Measurements from ENCODE around the gene BRD3.

BRD3 gene

GRCh38 chr9:134054891-134055811 lies 12.7 kb downstream of the BRD3 start:
- no peak for DNase-seq (ENCODE audit: low read depth)

GRCh38 chr9:134053941-134054761 lies 13.7 kb downstream of the BRD3 start:
- DNase-seq (ENCODE audit: low read depth), result no peak

GRCh38 chr9:134053401-134053871 lies 14.4 kb downstream of the BRD3 start:
- no peak for DNase-seq (ENCODE audit: low read depth)

- DNase-seq (ENCODE audit: low read depth), result no peak
Measured at GRCh38 chr9:134052941-134053340, 14.9 kb downstream of the BRD3 start.

DNA sequence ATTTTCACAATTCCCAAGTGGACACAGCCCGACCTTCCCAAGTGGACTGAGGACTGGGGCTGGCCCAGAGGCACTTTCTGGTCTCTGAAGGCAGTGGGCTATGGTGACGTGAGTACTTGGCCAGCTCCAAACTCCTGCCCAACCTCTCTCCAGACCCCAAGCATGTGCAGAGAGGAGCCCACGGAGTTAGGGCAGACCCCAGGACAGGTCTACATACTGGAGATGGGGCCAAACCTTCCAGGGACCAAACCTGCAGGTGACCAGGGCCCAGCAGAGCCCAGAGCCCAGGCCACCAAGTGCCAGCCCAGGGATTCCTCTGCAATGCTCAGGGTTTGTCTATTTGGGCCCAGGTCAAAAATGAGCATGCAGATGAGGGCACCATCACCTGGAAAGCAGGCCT lies 15.3 kb downstream of the BRD3 start:
- DNase-seq (ENCODE audit: low read depth), result no peak

DNA sequence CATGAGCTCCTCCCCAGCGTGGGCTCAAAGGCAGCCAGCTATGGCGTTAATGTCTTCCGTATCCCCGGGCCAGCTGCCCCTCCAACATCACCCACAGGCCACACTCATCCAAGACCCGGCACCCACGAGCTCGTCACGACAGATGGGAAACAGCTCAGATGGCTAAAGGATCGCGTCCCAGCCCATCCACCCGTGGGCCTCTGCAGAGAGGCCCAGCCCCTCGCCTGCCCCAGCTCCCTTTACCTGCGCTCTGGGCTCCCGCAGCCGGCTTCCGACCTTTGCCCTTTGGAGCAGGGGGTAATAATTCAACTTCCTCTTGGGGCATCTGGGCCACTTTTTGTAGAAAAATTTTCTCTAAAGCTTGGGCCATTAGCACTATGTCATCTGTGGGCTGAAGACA lies 16.5 kb downstream of the BRD3 start:
- no peak for DNase-seq (ENCODE audit: low read depth)

DNA sequence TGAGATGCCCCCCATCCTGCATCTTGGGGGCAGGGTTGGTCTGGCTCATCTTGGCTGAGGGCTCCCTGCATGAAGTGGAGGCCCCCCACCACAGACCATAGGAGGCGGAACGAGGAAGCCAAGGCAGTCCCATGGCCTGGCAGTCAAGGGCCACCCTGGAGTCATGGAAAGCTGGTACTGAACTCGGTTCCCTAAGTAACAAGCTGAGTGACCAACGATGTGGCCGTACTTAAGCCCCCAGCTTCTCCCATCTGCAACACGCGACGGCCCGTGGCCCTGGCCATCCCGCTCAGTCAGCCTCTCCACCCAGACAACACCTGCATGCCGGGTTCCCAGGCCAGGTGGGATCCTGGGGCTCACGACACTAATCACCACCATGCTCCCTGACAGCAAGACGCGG lies 17.1 kb downstream of the BRD3 start:
- no peak for DNase-seq (ENCODE audit: low read depth)

GRCh38 chr9:134049772-134050588 lies 17.8 kb downstream of the BRD3 start:
- no peak for DNase-seq (ENCODE audit: low read depth)

DNA sequence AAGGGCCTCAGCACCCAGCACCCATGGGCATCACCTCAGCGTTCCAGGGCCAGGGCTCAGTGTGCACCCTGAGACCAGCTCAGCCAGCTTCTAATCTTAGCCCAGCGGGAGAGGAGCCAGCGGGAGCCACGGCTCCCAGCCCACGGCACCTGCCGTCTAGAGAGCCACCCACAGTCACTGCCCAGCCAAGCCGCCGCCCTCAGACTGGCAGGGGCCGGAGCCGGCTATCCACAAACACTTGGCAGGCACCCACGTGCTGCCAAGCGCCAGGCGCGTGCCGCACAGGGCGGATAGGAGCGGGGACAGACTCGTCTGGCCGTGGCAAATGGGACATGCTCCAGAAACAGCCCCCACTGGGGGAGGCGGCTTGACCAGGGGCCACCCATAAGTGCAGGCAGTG lies 18.6 kb downstream of the BRD3 start:
- DNase-seq (ENCODE audit: low read depth), result no peak

DNA sequence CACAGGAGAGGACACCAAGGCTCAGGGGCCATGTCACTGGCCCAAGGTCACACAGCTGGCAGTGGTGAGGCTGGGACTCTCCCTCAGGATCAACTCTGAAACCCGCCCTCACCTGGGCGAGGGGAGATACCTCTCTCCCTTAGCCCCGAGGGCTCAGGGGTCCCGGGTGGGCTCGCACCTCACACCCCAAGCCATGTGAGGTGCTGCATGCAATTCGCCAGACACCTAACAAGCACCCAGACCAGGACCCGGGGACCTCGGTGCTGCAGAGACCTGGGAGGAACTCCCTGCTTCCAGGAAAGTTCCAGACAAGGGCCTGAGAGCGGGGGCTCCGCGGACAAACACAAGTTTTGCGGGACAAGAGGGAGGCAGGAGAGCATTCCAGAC lies 19.3 kb downstream of the BRD3 start:
- no peak for DNase-seq (ENCODE audit: low read depth)

GRCh38 chr9:134047868-134048581 lies 19.8 kb downstream of the BRD3 start:
- DNase-seq (ENCODE audit: low read depth), result no peak

DNA sequence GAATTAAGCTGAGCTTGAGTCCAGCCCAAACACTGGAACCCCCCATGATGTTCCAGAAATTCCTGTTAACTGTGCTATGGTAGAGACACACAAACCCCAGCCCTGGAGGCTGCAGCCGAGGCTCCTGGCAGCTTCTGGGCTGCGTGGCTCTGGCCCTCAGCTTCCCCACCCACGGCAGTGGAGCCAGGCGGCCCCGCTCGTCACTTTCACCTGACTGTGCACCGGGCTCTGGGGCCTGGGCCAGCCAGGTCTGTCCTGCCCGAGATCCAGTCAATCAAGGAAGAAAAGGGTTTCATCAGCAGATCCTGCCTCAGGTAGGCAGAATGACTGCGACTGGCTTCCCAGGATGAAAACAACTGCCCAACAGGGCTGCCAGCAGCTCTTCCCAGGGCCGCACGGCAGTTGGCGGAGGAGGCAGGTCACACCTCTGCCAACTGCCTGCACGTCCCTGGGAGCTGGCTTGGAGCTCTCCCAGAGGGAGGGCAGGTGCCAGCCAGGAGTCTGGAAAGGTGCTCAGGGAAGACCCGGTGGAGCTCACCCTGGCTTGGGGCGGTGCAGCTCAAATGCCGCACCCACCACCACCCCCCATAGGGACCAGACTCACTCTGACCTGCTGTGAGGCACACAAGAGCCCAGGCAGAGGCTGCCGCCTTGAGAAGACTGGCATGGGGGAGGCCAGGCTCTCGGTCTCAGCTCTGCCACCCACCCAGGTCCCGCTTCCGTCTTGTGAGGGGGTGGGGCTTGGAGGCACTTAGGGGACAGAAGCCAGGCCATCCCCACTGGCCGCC lies 20.7 kb downstream of the BRD3 start:
- no peak for DNase-seq (ENCODE audit: low read depth)

DNA sequence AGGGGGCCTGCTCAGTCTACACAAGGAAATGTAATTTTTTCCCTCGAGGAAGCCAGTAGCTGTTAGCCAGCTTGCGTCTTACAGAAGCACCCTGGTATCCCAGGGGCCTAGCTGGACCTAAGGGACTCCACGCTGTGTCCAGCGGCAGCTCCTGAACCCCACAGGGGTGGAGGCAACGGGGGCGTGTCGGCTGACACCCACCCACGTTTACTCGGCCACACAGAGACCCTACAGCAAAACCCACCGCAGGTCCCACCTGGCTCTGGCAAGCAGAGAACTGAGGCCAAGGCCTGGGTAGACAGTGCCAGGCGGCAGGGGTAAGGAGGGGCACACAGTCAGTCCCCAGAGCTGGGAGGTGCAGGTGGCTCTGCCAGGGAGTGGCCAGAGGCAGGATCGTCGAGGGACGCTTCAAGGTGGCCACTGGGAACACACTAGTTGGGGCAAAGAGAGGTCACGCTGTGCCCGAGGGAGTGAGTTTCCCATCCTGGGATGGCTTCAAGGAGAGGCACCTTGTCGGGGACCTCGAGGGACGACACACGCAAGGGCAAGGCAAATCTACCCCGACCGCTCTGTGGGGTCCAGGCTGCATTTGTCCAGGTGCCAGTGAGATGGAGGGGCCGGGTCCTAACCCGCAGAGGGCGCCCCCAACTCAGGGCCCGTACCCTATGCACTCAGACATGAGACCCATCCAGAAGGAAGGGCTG lies 21.8 kb downstream of the BRD3 start:
- DNase-seq (ENCODE audit: low read depth), result no peak

- no peak for DNase-seq (ENCODE audit: low read depth)
Measured at GRCh38 chr9:134044944-134045343, 22.9 kb downstream of the BRD3 start.

DNA sequence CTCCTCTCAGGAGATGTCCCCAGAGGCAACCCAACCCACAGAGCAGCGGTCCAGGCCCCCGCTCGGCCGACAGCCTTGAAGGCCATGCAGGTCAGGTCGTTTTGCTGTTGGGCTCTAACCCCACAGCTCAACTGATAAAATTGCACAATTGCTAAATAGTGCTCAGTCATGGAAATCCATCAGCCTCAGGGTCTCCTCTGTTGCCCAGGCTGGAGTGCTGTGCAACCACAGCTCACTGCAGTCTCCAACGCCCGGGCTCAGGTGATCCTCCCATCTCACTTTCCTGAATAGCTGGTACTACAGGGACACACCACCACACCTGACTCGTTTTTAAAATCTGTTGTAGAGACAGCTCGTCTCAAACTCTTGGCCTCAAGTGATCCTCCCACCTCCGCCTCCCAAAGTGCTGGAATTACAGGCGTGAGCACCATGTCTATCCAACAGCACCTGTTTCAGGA lies 24.3 kb downstream of the BRD3 start:
- DNase-seq (ENCODE audit: low read depth), result no peak

DNA sequence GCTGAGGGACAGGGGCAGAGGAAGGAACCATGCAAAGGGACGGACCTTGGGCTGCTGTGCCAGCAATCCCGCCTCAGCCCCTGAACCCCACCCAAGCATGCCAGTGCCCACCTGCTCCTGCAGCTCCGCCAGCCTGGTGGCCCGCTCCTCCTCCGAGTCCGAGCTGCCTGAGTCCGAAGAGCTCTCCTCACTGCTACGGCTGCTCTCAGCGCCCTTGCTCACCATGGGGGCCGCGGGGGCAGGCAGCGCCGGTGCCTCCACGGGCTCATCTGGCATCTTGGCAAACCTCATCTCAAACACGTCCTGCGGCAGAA lies 26.2 kb downstream of the BRD3 start:
- no peak for DNase-seq (ENCODE audit: low read depth)

GRCh38 chr9:134040781-134041648 lies 26.8 kb downstream of the BRD3 start:
- no peak for DNase-seq (ENCODE audit: low read depth)

- DNase-seq (ENCODE audit: low read depth), result no peak
Measured at GRCh38 chr9:134040176-134040565, 27.7 kb downstream of the BRD3 start.

Data from stimulated activated CD8-positive, alpha-beta memory T cell treated with anti-CD3 and anti-CD28 coated beads, Interleukin-15, amount 100 ng/mL, for 1 hour (primary cell).